H9 (cell line): ENCODE measurements around the gene TMC1. TPM values are rescaled to one million over a fixed set of nuclear protein-coding genes. Genes with fewer than 3 reads are reported as not detected.

Source experiments
- DNase-seq: peaks from one replicate; pipeline ENCODE4 v3.0.0-alpha.2; 2017
- H2AFZ ChIP-seq: one replicate; pipeline ENCODE4 v1.6.1; 2013; ENCODE audit warnings: mild to moderate bottlenecking, low read length, control low read depth, moderate library complexity
- H2AK5ac ChIP-seq: 2 replicates; pipeline ENCODE4 v1.6.1; 2013; ENCODE audit warnings: low read length, control low read depth, mixed read lengths; ENCODE audit not compliant: insufficient read length
- H2BK120ac ChIP-seq: one replicate; pipeline ENCODE4 v1.6.1; 2013; ENCODE audit warnings: low read depth, mild to moderate bottlenecking, low read length, control low read depth, inconsistent platforms; ENCODE audit not compliant: poor library complexity, severe bottlenecking
- H2BK12ac ChIP-seq: 2 replicates; pipeline ENCODE4 v1.6.1; 2013; ENCODE audit warnings: low read length, control low read depth, mixed read lengths, low read depth; ENCODE audit not compliant: insufficient read length
- H2BK15ac ChIP-seq: 2 replicates; pipeline ENCODE4 v1.6.1; 2013; ENCODE audit warnings: low read depth, low read length, control low read depth
- H2BK20ac ChIP-seq: one replicate; pipeline ENCODE4 v1.6.1; 2013; ENCODE audit warnings: low read depth, mild to moderate bottlenecking, low read length, control low read depth, inconsistent platforms; ENCODE audit not compliant: poor library complexity, severe bottlenecking
- H2BK5ac ChIP-seq: 2 replicates; pipeline ENCODE4 v1.6.1; 2013; ENCODE audit warnings: low read length, control low read depth, mixed read lengths; ENCODE audit not compliant: insufficient read length
- H3K14ac ChIP-seq: 2 replicates; pipeline ENCODE4 v1.6.1; 2013; ENCODE audit warnings: low read length, control low read depth; ENCODE audit not compliant: insufficient read depth
- H3K18ac ChIP-seq: 2 replicates; pipeline ENCODE4 v1.6.1; 2013; ENCODE audit warnings: low read depth, mild to moderate bottlenecking, mixed read lengths, low read length, control low read depth; ENCODE audit not compliant: insufficient read length
- H3K23ac ChIP-seq: 2 replicates; pipeline ENCODE4 v1.6.1; 2013; ENCODE audit warnings: low read length, control low read depth, mixed read lengths, low read depth; ENCODE audit not compliant: insufficient read length
- H3K23me2 ChIP-seq: 2 replicates; pipeline ENCODE4 v1.6.1; 2013; ENCODE audit warnings: low read depth, mild to moderate bottlenecking, mixed read lengths, low read length, control low read depth; ENCODE audit not compliant: insufficient read length, poor library complexity, severe bottlenecking
- H3K27ac ChIP-seq: 2 replicates; pipeline ENCODE4 v1.5.1; 2013; ENCODE audit warnings: low read length, control low read depth, mixed read lengths, low read depth; ENCODE audit not compliant: insufficient read length
- H3K27me3 ChIP-seq: 2 replicates; pipeline ENCODE4 v1.6.1; 2013; ENCODE audit warnings: low read length, control low read depth, inconsistent platforms; ENCODE audit not compliant: insufficient read depth
- H3K4ac ChIP-seq: 2 replicates; pipeline ENCODE4 v1.6.1; 2013; ENCODE audit warnings: low read depth, mild to moderate bottlenecking, control low read depth, inconsistent platforms, low read length, moderate library complexity
- H3K4me1 ChIP-seq: 2 replicates; pipeline ENCODE4 v1.6.1; 2013; ENCODE audit warnings: low read length, control low read depth, inconsistent platforms; ENCODE audit not compliant: insufficient read depth
- H3K4me2 ChIP-seq: 2 replicates; pipeline ENCODE4 v1.6.1; 2013; ENCODE audit warnings: low read length, control low read depth, mixed read lengths; ENCODE audit not compliant: insufficient read length, insufficient read depth
- H3K56ac ChIP-seq: 2 replicates; pipeline ENCODE4 v1.6.1; 2013; ENCODE audit warnings: low read depth, mild to moderate bottlenecking, mixed read lengths, low read length, control low read depth; ENCODE audit not compliant: insufficient read length
- H3K79me1 ChIP-seq: 2 replicates; pipeline ENCODE4 v1.6.1; 2013; ENCODE audit warnings: low read depth, mild to moderate bottlenecking, moderate library complexity, low read length, control low read depth, inconsistent platforms; ENCODE audit not compliant: insufficient read depth, poor library complexity, severe bottlenecking
- H3K79me2 ChIP-seq: 2 replicates; pipeline ENCODE4 v1.6.1; 2013; ENCODE audit warnings: low read length, control low read depth, inconsistent platforms; ENCODE audit not compliant: insufficient read depth
- H3K9ac ChIP-seq: 2 replicates; pipeline ENCODE4 v1.6.1; 2013; ENCODE audit warnings: low read length, control low read depth, mixed read lengths; ENCODE audit not compliant: insufficient read length; ENCODE audit errors: extremely low read depth
- H3K9me3 ChIP-seq: one replicate; pipeline ENCODE4 v1.6.1; 2013; ENCODE audit warnings: low read depth, low read length, inconsistent platforms; ENCODE audit not compliant: control insufficient read depth
- H3T11ph ChIP-seq: one replicate; pipeline ENCODE4 v1.6.1; 2013; ENCODE audit warnings: mild to moderate bottlenecking, low read length, control low read depth, inconsistent platforms
- H4K20me1 ChIP-seq: one replicate; pipeline ENCODE4 v1.6.1; 2013; ENCODE audit not compliant: control insufficient read depth, insufficient read length, insufficient read depth
- H4K5ac ChIP-seq: 2 replicates; pipeline ENCODE4 v1.6.1; 2013; ENCODE audit warnings: low read depth, mild to moderate bottlenecking, mixed read lengths, low read length, control low read depth; ENCODE audit not compliant: insufficient read length
- H4K8ac ChIP-seq: replicated peaks from 2 replicates; pipeline ENCODE4 v1.6.1; 2013; ENCODE audit warnings: low read length, control low read depth, mixed read lengths, low read depth; ENCODE audit not compliant: insufficient read length
- H4K91ac ChIP-seq: 2 replicates; pipeline ENCODE4 v1.6.1; 2013; ENCODE audit warnings: low read depth, mild to moderate bottlenecking, moderate library complexity, mixed read lengths, low read length, control low read depth; ENCODE audit not compliant: insufficient read length
- H3K27ac Mint-ChIP-seq, 3 experiments: 2 replicates in 2 of 3; 3 replicates in 1 of 3; pipeline ENCODE4 v1.8.0; 2020 to 2021; ENCODE audit warnings: mixed read lengths in 3 of 3, mild to moderate bottlenecking in 1 of 3, moderate library complexity in 1 of 3
- H3K27me3 Mint-ChIP-seq: 2 replicates; pipeline ENCODE4 v1.8.0; 2021; ENCODE audit warnings: low read depth, mild to moderate bottlenecking, moderate library complexity, mixed read lengths
- H3K36me3 Mint-ChIP-seq, 3 experiments: 2 replicates in 2 of 3; 3 replicates in 1 of 3; pipeline ENCODE4 v1.8.0; 2020 to 2021; ENCODE audit warnings: low read depth in 3 of 3, mixed read lengths in 3 of 3; ENCODE audit not compliant: insufficient read depth in 1 of 3
- H3K4me1 Mint-ChIP-seq, 2 experiments: 2 replicates each; pipeline ENCODE4 v1.8.0; 2020; ENCODE audit warnings: mixed read lengths in 2 of 2
- H3K4me3 Mint-ChIP-seq, 2 experiments: 2 replicates in 1 of 2; 3 replicates in 1 of 2; pipeline ENCODE4 v1.8.0; 2020 to 2021; ENCODE audit warnings: mild to moderate bottlenecking in 2 of 2, mixed read lengths in 2 of 2, moderate library complexity in 1 of 2
- H3K9me3 Mint-ChIP-seq, 2 experiments: 2 replicates in 1 of 2; 3 replicates in 1 of 2; pipeline ENCODE4 v1.8.0; 2020; ENCODE audit warnings: mild to moderate bottlenecking in 2 of 2, mixed read lengths in 2 of 2, moderate library complexity in 1 of 2
- WGBS: extraction: QIAGEN DNeasy Blood & Tissue Kit; methylation state at CpG from one replicate; pipeline ENCODE4 v1.1.7; 2013; ENCODE audit warnings: missing lambda C conversion rate, low lambda C conversion rate, mixed read lengths; ENCODE audit not compliant: insufficient read length; ENCODE audit errors: extremely low coverage; 5-methylcytosine and 5-hydroxymethylcytosine counted together
- total RNA-seq: library from RNA; stranded (reverse); gene quantifications from 2 replicates; pipeline ENCODE4 v1.2.1, GENCODE V29; 2021
- TF ChIP-seq, protein P1 (sequence below): fragments of 200-600 bp; sonication (generic); conservative IDR thresholded peaks from 3 replicates; pipeline ENCODE4 v1.8.0; 2021; ENCODE audit warnings: antibody characterized with exemption, mild to moderate bottlenecking

Gene TMC1
- total RNA-seq, 1 experiment from 2014 or later: 2.4 TPM

- no CpG with 5 or more reads among the region's 3 CpGs for WGBS
- no peaks in the 10 kb centered on the region for H4K20me1 ChIP-seq
Observed at GRCh38 chr9:72818385-72818784, 297.0 kb downstream of the TMC1 start.

More at GRCh38 chr9:72818385-72818784, 297.0 kb downstream of the TMC1 start:
- Mint-ChIP-seq H3K4me3 (no peak overlapping the region), H3K9me3 (no peaks in the 10 kb centered on the region), H3K36me3 (no peaks in the 10 kb centered on the region), H3K27ac (no peak overlapping the region), H3K27me3 (no peaks in the 10 kb centered on the region), H3K4me1 (peaks cover 4 to 5% of the 10 kb centered on the region in 2 experiments)
- Histone ChIP-seq H3K4ac (no peak overlapping the region), H2AFZ (no peak overlapping the region), H3K9me3 (no peaks in the 10 kb centered on the region), H3K4me1 (no peaks in the 10 kb centered on the region), H3K18ac (no peak overlapping the region), H2BK15ac (no peak overlapping the region), H2BK12ac (no peak overlapping the region), H2BK20ac (no peak overlapping the region), H3K23me2 (no peaks in the 10 kb centered on the region), H3K9ac (no peak overlapping the region), H3K27me3 (no peaks in the 10 kb centered on the region), H2AK5ac (no peak overlapping the region), H2BK5ac (no peak overlapping the region), H3K56ac (no peak overlapping the region), H3K79me2 (no peaks in the 10 kb centered on the region), H4K8ac (no peak overlapping the region), H2BK120ac (no peak overlapping the region), H3K4me2 (no peak overlapping the region), H3K23ac (no peak overlapping the region), H3K79me1 (no peaks in the 10 kb centered on the region), H4K91ac (no peak overlapping the region), H3K27ac (no peak overlapping the region), H3T11ph (no peak overlapping the region), H3K14ac (no peak overlapping the region), H4K5ac (no peak overlapping the region)
- TF ChIP-seq, protein P1, sequence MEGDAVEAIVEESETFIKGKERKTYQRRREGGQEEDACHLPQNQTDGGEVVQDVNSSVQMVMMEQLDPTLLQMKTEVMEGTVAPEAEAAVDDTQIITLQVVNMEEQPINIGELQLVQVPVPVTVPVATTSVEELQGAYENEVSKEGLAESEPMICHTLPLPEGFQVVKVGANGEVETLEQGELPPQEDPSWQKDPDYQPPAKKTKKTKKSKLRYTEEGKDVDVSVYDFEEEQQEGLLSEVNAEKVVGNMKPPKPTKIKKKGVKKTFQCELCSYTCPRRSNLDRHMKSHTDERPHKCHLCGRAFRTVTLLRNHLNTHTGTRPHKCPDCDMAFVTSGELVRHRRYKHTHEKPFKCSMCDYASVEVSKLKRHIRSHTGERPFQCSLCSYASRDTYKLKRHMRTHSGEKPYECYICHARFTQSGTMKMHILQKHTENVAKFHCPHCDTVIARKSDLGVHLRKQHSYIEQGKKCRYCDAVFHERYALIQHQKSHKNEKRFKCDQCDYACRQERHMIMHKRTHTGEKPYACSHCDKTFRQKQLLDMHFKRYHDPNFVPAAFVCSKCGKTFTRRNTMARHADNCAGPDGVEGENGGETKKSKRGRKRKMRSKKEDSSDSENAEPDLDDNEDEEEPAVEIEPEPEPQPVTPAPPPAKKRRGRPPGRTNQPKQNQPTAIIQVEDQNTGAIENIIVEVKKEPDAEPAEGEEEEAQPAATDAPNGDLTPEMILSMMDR: no peak
- no peak for DNase-seq
